HG03460 (cell line): ENCODE measurements around the gene BNIP2.
"Not testable (repeated sequence)": the region's sequence is repeated elsewhere in the genome, so short reads cannot be mapped to it uniquely, and the experiment has no call there.

Experiments used
- ATAC-seq: cut with Tn5 transposase; IDR thresholded peaks from one replicate; pipeline ENCODE4 v1.9.1; 2021; ENCODE audit not compliant: unreplicated experiment

BNIP2 gene

DNA sequence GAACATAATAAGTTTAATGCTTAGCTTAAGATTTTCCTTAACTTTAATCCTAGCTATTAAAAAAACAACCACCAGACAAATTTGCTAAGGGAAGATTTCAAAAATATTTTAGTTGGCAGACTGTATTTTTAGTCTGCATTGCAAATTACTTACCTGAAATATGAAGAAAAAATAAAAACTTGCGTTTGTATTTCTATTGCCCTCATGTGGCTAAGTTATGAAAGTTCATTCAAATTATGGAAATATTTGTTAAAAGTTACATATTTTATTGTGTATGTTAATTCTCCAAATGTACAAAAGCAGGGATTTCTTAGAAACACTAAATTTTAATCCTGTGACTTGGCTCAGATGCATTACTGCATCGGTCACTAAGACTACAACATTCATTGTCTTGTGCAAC, 46.8 kb downstream of the BNIP2 start:
- ATAC-seq = no peak

DNA sequence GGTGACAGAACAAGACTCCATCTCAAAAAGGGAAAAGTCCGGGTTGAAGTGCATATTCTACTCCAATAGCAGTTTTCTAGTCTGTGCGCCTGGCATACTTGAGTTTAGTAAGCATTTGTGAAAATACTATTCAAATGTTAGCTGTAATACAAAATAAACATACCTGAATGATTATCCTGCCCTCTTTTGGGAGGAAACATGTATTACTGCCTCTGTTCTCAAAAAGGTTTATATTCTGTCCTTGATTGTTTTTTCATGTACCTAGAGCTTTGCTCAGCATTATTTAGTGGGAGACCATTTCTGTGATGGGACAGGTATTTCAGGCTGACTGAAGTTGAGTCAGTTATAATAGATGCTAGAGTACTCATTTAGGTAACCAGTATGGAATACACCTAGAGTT, 51.6 kb downstream of the BNIP2 start:
- not testable (repeated sequence) for ATAC-seq

DNA sequence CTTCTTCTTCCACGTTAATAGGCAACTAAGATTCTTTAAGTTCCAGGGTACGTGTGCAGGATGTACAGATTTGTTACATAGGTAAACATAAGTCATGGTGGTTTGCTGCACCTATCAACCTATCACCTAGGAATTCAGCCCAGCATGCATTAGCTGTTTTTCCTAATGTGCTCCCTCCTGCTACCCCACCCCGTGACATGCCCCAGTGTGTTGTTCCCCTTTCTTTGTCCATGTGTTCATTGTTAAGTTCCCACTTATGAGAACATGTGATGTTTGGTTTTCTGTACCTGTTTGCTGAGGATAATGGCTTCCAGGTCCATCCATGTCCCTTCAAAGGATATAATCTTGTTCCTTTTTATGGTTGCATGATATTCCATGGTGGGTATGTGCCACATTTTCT, 52.9 kb downstream of the BNIP2 start:
- no peak for ATAC-seq

DNA sequence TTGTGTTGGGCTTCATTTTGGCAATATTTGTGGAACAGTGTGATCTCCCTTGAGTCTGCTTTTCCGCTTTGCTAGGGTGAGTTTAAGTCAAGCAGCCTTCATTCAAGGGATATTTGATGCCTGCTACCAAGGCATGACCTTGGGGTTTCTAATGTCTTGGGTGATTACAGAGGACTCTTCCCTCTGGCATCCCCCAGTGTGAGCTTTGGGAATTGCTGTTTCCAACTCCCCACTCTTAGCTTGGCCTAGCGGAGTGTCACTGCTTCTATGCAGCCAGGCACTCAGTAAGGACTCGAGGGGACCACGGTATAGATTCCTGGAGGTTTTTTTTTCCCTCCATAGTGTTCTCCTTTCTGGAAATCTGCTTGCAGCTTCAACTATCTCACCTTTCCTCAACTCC, 56.4 kb downstream of the BNIP2 start:
- no peak for ATAC-seq

DNA sequence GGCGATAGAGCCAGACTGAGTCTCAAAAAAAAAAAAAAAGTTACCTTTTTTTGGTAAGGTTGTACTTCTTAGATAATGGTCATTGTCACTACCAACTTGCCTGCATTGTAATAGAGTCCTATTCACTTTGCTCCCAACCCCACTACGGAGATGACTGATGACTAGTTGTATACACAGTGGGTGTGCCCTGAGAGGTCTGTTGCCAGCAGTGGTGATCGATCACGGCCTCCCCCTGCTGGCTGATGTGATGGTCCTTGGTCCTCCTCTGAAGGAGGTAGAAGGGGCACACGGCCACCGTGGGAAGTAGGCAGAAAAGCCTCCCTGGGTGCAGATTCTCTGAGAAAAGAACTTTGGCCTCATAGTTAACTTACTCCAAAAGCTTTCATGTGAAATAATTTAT, 66.8 kb downstream of the BNIP2 start:
- no peak for ATAC-seq

DNA sequence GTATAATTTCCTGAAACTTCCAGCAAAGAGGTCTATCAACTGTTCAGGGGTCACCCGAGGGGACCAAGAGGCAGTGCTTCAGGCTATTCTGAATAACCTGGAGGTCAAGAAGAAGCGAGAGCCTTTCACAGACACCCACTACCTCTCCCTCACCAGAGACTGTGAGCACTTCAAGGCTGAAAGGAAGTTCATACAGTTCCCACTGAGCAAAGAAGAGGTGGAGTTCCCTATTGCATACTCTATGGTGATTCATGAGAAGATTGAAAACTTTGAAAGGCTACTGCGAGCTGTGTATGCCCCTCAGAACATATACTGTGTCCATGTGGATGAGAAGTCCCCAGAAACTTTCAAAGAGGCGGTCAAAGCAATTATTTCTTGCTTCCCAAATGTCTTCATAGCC, 70.7 kb downstream of the BNIP2 start:
- no peak for ATAC-seq

DNA sequence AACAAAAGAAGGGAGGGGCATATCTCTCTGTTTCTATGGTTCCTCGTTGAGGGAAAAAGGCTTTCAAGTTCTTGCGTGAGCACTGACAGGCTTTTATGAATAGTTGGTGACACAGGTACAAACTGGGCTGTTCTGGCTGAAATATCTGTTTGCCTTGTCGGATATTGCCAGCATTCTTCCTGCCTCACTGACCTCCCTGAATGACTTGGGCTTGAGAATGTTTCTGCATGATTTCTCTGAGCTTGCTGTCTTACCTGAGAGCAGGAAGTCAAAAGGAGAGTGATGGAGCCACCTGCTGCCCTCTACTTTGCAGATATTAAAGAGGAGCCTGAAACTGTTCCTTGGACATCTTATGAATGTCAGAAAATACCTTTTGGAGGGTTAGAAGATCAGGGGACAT, 72.7 kb downstream of the BNIP2 start:
- ATAC-seq = no peak

DNA sequence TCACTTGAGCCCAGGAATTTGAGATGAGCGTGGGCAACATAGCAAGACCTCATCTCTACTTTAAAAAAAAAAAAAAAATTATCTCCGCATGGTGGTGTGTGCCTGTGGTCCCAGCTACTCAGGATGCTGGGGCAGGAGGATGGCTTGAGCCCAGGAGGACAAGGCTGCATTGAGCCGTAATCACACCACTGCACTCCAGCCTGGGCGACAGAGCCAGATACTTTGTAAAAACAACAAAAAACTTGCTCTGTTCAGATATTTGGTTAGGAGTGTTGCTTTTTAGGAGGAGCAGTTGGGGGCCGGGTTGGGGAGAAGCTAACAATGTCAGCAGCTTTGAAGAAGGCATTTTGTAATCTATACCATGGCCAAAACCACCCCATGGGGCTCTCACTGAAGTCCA, 73.5 kb downstream of the BNIP2 start:
- ATAC-seq = no peak

DNA sequence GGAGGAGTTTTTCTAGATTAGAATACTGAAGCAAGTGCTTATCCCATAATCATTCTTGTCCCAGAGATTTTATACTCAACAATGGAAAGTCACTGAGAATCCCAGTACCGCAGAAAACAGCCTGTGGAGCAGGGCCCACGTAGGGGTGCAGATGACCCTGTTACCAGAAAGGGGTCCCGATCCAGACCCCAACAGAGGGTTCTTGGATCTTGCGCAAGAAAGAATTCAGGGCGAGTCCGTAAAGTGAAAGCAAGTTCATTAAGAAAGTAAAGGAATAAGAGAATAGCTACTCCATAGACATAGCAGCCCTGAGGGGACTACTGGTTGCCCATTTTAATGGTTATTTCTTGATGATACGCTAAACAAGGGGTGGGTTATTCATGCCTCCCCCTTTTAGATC, 75.0 kb downstream of the BNIP2 start:
- ATAC-seq = no peak

DNA sequence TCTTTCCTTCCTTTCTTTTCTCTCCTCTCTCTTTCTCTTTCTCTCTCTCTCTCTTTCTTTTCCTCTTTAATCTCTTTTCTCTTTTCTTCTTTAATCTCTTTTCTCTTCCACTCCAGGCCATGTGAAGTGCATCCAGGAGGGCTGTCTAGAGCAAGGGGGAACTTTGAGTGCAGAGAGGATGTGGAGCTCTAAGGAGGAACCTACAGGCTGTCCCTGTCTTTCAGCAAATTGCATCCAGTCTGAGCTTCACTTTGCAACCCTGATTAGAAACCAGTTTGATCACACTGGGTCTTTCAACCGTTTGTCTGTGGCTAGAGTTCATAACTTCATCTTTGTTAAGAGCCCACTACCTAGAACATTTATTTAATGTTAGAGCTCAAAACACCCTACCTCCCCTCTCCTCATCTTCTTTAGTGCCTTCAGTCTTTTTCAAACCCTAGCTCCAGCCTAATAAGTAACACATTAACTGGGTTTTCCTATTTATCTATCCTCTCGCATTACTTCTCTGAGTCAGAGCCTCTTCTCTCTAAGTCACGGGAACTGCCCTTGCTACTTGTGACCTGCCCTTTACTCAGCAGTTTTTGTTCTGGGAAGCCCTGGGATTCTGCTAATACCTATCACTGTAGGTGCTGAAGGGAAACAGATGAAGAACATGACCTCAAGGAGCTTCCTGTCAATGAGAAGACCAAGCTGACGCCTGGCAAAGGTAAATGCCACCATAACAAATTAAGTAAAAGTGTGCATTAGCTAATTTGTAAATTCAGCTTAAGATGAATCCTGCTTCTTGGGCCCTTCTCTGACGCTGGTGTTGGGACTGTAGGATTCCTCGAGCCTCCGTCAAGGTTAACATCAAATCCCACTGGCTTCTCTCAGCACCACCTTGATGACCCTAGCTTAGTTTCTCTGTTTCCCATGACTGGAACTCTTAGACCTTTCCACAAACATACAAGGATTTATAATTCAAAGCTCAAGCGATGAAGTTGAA, 77.6 kb downstream of the BNIP2 start, which contains the start of gene GCNT3:
Gene GCNT3, plus strand, starts transcription at position 508 of the 985 bp plus-strand sequence. CDS start 6,456 bp downstream, outside the sequence.
- ATAC-seq = no peak

DNA sequence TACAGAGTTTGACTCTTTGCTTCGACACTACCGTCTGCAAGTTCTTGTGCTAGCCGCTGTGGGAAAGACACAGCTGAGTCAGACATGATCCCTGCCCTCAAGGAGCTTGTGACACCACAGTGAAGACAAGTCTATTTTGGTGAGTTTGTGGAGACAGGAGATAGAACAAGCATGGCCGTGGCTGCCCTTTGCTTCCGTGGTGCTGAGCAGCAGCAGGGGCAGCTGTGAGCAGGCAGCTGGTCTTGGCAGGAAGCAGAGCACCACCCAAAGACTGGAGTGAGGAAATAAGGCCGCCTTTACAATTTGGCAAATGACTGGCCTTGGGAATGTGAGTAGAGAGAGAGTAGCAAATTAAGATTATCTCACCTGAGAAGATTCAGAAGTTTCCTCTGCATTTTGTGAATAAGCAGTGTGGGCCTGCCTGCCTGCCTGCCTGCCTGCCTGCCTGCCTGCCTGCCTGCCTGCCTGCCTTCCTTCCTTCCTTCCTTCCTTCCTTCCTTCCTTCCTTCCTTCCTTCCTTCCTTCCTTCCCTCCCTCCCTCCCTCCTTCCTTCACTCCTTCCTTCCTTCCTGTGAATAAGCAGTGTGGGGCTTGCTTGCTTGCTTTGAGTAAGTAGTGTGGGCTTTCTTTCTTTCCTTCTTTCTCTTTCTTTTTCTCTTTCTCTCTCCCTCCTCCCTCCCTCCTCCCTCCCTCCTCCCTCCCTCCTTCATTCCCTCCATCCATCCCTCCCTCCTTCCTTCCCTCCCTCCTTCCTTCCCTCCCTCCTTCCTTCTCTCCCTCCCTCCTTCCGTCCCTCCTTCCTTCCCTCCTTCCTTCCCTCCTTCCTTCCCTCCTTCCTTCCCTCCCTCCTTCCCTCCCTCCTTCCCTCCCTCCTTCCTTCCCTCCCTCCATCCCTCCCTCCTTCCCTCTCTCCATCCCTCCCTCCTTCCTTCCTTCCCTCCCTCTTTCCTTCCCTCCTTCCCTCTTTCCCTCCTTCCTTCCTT, 79.1 kb downstream of the BNIP2 start:
- no peak for ATAC-seq
